DMS53 (cell line): Measurements from ENCODE around the gene MORC1.

ENCODE experiments used
- DNase-seq: peaks from one replicate; lab custom pipeline; 2025; lab: John Stamatoyannopoulos, UW

Gene MORC1

DNA sequence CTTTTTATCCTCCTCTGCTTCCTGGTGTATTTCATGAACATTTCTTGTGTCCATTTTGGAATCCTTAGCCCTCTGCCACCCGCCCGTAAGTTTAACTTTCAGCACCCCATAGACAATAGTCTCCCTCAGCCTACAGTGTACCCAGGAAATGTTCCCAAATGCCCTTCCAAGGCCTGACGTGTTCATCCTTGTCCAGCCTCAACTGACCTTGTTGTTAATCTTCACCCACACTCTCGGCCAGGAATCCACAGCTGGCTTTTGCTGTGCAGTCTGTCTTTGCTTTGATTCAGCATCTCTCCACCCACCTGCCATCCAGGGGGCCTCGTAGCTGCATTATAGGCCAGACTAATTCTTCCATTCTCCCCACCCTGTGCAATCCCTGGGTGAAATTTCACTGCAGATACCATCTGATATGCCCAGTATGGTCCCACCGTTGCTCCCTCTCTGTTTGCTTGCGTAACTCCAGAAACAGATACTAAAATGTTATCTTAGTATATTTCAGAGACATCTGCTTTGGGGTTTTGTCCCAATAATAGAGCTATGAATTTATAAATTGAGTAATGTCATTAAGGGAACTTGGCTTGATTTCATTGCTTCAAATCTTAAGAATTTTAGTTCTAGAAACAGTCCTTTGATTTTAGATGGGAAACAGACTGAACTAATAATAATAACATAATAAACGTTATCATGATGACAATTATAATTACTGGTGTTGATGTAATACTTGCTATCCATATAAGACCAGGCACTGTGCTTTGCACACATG is 180.8 kb downstream of the MORC1 start:
- DNase-seq = no peak

DNA sequence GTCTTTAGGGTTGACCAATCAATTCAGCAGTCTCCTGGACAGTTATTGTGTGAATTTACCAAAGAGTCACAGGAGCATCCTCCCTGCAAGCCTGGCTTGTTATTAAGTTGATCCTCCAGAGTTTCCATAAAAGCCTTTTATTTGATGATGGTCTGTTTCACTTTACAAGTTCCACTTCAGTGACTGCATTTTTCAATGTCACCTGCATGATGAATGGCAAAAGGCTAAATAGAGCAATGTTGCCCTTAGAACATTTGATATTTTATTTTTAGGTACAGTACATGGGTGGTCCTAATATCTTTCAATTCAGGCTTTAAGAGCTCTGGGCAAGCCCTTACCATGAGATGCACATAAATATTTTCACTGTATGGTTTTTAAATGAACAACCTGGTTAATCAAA is 186.9 kb downstream of the MORC1 start:
- DNase-seq = no peak

DNA sequence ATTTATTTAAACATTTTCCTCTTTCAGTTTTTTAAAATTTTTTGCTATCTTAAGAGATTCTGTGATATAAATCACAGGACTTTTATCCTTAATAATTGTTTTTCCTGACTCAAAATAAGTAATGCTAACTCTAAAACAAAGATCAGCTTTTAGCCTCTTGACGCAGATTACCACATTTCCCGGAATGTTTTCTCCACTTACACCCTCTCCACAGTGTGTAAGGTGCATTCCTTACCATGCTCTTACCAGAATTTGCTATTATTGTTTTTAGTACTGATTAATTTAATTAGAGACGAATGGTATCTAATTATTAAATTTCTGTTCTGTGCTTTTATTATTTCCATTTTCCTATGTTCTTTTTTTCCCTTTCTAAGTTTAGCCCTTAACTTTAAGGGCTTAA is 199.1 kb downstream of the MORC1 start:
- DNase-seq = no peak

DNA sequence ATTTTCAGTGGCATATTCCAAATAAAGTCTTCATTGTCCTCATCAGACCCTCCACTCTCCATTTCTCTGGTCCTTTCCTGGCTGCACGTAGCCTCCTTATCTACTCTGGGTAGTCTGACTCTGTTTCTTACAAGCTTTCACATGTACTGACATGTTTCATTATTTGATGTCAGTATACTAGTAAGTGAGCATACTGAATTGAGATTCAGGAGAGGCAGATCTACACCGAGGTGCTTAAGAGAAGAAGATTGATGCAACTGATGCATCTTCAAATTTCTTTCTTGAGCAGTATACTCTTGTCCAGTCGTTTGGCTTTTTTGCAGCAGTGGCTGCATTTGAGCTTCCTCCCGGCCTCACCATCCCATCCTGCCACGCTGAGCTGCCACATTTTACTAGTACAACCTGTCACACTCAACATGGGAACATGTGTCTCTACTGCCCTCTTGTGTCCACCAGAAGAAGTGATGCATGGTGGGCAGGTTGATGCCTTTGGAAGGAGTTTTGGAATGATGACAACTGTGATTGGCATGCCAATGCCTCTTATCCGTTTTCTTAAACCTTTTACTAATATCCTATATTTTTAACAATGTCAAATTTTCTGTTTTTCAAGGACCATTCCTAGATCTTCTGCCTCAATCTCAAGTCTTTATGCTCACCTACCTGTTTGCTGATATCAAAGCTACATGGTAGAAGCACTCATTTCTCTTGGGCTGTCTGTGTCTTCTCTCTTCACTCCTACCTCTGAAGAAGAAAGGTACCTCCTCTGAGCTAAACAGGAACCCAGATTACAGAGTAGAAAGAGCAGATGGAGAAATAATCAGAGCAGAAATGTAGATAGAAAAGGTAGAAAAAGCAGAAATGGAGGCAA is 202.9 kb downstream of the MORC1 start:
- peak; percentile 77 for DNase-seq

DNA sequence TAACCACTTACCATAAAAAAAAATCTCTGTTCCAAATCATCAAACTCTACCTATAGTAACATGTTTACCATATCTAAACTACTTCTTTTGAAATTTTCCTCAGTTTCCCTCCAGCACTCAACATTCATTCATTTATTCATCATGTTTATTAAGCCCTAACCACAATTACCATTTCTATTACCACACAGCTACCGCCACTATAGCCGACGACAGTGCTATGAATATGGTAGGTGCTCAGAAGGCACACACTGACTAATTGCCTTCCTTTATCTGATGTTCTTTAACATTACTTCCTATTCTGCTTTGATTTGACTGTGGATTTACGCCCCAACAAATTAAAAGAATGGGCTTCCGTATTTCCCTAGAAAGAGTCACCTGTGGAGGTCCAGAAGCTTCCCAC is 208.1 kb downstream of the MORC1 start:
- DNase-seq = no peak
